ENCODE measurements around the gene CPA2. TPM values are rescaled to one million over a fixed set of nuclear protein-coding genes. Genes with fewer than 3 reads are reported as not detected.
"Not testable (repeated sequence)": the region's sequence is repeated elsewhere in the genome, so short reads cannot be mapped to it uniquely, and the experiment has no call there.

CPA2 gene
- polyA plus RNA-seq, 6 donors from 2014 or later = not detected

- peaks cover 9 to 17% (median 17%) of the 10 kb centered on the region in 3 donors for H3K27me3 Mint-ChIP-seq
- H3K9me3 Mint-ChIP-seq = no peaks in the 10 kb centered on the region
- DNase-seq (no peak), ATAC-seq (ENCODE audit: low read depth in 2 of 2) (no peak)
- H3K27ac Mint-ChIP-seq = no peak overlapping the region
- no peaks in the 10 kb centered on the region for H3K36me3 Mint-ChIP-seq
- no peaks in the 10 kb centered on the region for H3K4me1 Mint-ChIP-seq
- no peak overlapping the region for H3K4me3 Mint-ChIP-seq
Observed at GRCh38 chr7:130234078-130234477, 32.6 kb upstream of the CPA2 start.

GRCh38 chr7:130236361-130236760 is 30.3 kb upstream of the CPA2 start:
- not testable (repeated sequence) for H3K36me3 Mint-ChIP-seq; ATAC-seq (ENCODE audit: low read depth in 2 of 2); H3K4me3 Mint-ChIP-seq; H3K4me1 Mint-ChIP-seq; H3K9me3 Mint-ChIP-seq; DNase-seq; H3K27ac Mint-ChIP-seq
- H3K27me3 Mint-ChIP-seq = peaks cover 9 to 22% (median 10%) of the 10 kb centered on the region in 3 donors

GRCh38 chr7:130240240-130240639 is 26.4 kb upstream of the CPA2 start:
- peaks cover 0 to 19% (median 5%) of the 10 kb centered on the region in 3 donors for H3K27me3 Mint-ChIP-seq
- no peaks in the 10 kb centered on the region for H3K36me3 Mint-ChIP-seq
- peaks cover 0 to 3% (median 0%) of the 10 kb centered on the region in 3 donors for H3K4me1 Mint-ChIP-seq
- H3K27ac Mint-ChIP-seq = no peak overlapping the region
- no peaks in the 10 kb centered on the region for H3K9me3 Mint-ChIP-seq
- DNase-seq (no peak), ATAC-seq (ENCODE audit: low read depth in 2 of 2) (no peak)
- H3K4me3 Mint-ChIP-seq = no peak overlapping the region

GRCh38 chr7:130242198-130243014 is 24.3 kb upstream of the CPA2 start:
- Mint-ChIP-seq H3K27me3 (peaks cover 0 to 10% (median 0%) of the 10 kb centered on the region in 3 donors), H3K36me3 (peaks cover 0 to 10% of the 10 kb centered on the region in 2 donors)
- DNase-seq = no peak

GRCh38 chr7:130243486-130243885 is 23.2 kb upstream of the CPA2 start:
- H3K27me3 Mint-ChIP-seq = peaks cover 0 to 10% (median 0%) of the 10 kb centered on the region in 3 donors
- ATAC-seq (ENCODE audit: low read depth in 2 of 2); H3K4me1 Mint-ChIP-seq; H3K4me3 Mint-ChIP-seq; DNase-seq: not testable (repeated sequence)
- H3K9me3 Mint-ChIP-seq = peaks cover 2 to 16% (median 12%) of the 10 kb centered on the region in 7 donors
- peaks cover 0 to 10% of the 10 kb centered on the region in 2 donors for H3K36me3 Mint-ChIP-seq
- H3K27ac Mint-ChIP-seq = peak overlapping the region in 1 of 6 donors; percentile 20

More at GRCh38 chr7:130242198-130243014, 24.3 kb upstream of the CPA2 start:
- ATAC-seq (ENCODE audit: low read depth in 2 of 2) = peak in 1 of 2 donors; percentile 23
- Mint-ChIP-seq H3K4me3 (no peak overlapping the region), H3K27ac (peak overlapping the region in 1 of 6 donors; percentile 36), H3K4me1 (peaks cover 0 to 3% (median 0%) of the 10 kb centered on the region in 3 donors), H3K9me3 (peaks cover 2 to 16% (median 9%) of the 10 kb centered on the region in 7 donors)

- H3K36me3 Mint-ChIP-seq = peaks cover 0 to 10% of the 10 kb centered on the region in 2 donors
- not testable (repeated sequence) for H3K4me1 Mint-ChIP-seq; ATAC-seq (ENCODE audit: low read depth in 2 of 2); H3K27ac Mint-ChIP-seq; H3K27me3 Mint-ChIP-seq; H3K4me3 Mint-ChIP-seq; DNase-seq
- H3K9me3 Mint-ChIP-seq = peaks cover 2 to 29% (median 14%) of the 10 kb centered on the region in 7 donors
Observed at GRCh38 chr7:130246491-130246890, 20.2 kb upstream of the CPA2 start.

GRCh38 chr7:130248842-130249241 is 17.8 kb upstream of the CPA2 start:
- DNase-seq; H3K4me3 Mint-ChIP-seq; H3K4me1 Mint-ChIP-seq; ATAC-seq (ENCODE audit: low read depth in 2 of 2); H3K27ac Mint-ChIP-seq: not testable (repeated sequence)
- Mint-ChIP-seq H3K27me3 (peaks cover 0 to 26% (median 16%) of the 10 kb centered on the region in 3 donors), H3K9me3 (peaks cover 10 to 44% (median 24%) of the 10 kb centered on the region in 7 donors), H3K36me3 (peaks cover 0 to 17% of the 10 kb centered on the region in 2 donors)

GRCh38 chr7:130249626-130250025 is 17.0 kb upstream of the CPA2 start:
- Mint-ChIP-seq H3K36me3 (peaks cover 0 to 22% of the 10 kb centered on the region in 2 donors), H3K9me3 (peaks cover 10 to 49% (median 24%) of the 10 kb centered on the region in 7 donors), H3K27me3 (peaks cover 0 to 30% (median 21%) of the 10 kb centered on the region in 3 donors)
- H3K4me3 Mint-ChIP-seq; DNase-seq; H3K27ac Mint-ChIP-seq; ATAC-seq (ENCODE audit: low read depth in 2 of 2); H3K4me1 Mint-ChIP-seq: not testable (repeated sequence)

GRCh38 chr7:130254555-130254954 is 12.1 kb upstream of the CPA2 start:
- Mint-ChIP-seq H3K27me3 (peaks cover 0 to 25% (median 21%) of the 10 kb centered on the region in 3 donors), H3K27ac (no peak overlapping the region), H3K4me3 (no peak overlapping the region), H3K36me3 (peaks cover 0 to 11% of the 10 kb centered on the region in 2 donors), H3K4me1 (no peaks in the 10 kb centered on the region), H3K9me3 (peaks cover 6 to 74% (median 38%) of the 10 kb centered on the region in 7 donors)
- DNase-seq (no peak), ATAC-seq (ENCODE audit: low read depth in 2 of 2) (no peak)

- Mint-ChIP-seq H3K27me3 (peaks cover 0 to 23% (median 21%) of the 10 kb centered on the region in 3 donors), H3K4me3 (no peak overlapping the region), H3K27ac (no peak overlapping the region), H3K36me3 (peaks cover 0 to 11% of the 10 kb centered on the region in 2 donors), H3K4me1 (no peaks in the 10 kb centered on the region), H3K9me3 (peaks cover 6 to 81% (median 42%) of the 10 kb centered on the region in 7 donors)
- no peak for DNase-seq
- no peak for ATAC-seq (ENCODE audit: low read depth in 2 of 2)
Observed at GRCh38 chr7:130256704-130257103, 10.0 kb upstream of the CPA2 start.

- no peak overlapping the region for H3K27ac Mint-ChIP-seq
- ATAC-seq (ENCODE audit: low read depth in 2 of 2) (no peak), DNase-seq (no peak)
- no peaks in the 10 kb centered on the region for H3K4me1 Mint-ChIP-seq
- peaks cover 0 to 15% of the 10 kb centered on the region in 2 donors for H3K36me3 Mint-ChIP-seq
- H3K4me3 Mint-ChIP-seq = no peak overlapping the region
- H3K27me3 Mint-ChIP-seq = peaks cover 0 to 8% (median 7%) of the 10 kb centered on the region in 3 donors
- H3K9me3 Mint-ChIP-seq = peaks cover 2 to 86% (median 47%) of the 10 kb centered on the region in 7 donors
Observed at GRCh38 chr7:130258494-130259078, 8.1 kb upstream of the CPA2 start.

- no peak for ATAC-seq (ENCODE audit: low read depth in 2 of 2)
- Mint-ChIP-seq H3K27ac (no peak overlapping the region), H3K4me1 (no peaks in the 10 kb centered on the region), H3K4me3 (no peak overlapping the region), H3K9me3 (peaks cover 0 to 67% (median 36%) of the 10 kb centered on the region in 7 donors), H3K36me3 (peaks cover 0 to 7% of the 10 kb centered on the region in 2 donors), H3K27me3 (peaks cover 5 to 10% (median 10%) of the 10 kb centered on the region in 3 donors)
- no peak for DNase-seq
Observed at GRCh38 chr7:130262448-130262847, 4.2 kb upstream of the CPA2 start.

- H3K27ac Mint-ChIP-seq = no peak overlapping the region
- no peak for ATAC-seq (ENCODE audit: low read depth in 2 of 2)
- peaks cover 5 to 10% (median 10%) of the 10 kb centered on the region in 3 donors for H3K27me3 Mint-ChIP-seq
- H3K36me3 Mint-ChIP-seq = peaks cover 0 to 7% of the 10 kb centered on the region in 2 donors
- no peak for DNase-seq
- no peaks in the 10 kb centered on the region for H3K4me1 Mint-ChIP-seq
- H3K9me3 Mint-ChIP-seq = peaks cover 0 to 64% (median 35%) of the 10 kb centered on the region in 7 donors
- no peak overlapping the region for H3K4me3 Mint-ChIP-seq
Observed at GRCh38 chr7:130263130-130263529, 3.5 kb upstream of the CPA2 start.
